Erythroblast (primary cell): ENCODE data around the gene RAB31.

Experiments used
- GATA1 ChIP-seq: IDR thresholded peaks from 2 replicates; pipeline ENCODE4 v1.6.1; 2011; ENCODE audit warnings: low read depth, mild to moderate bottlenecking, control low read depth, low read length, moderate library complexity
- POLR2A ChIP-seq: IDR thresholded peaks from 2 replicates; pipeline ENCODE4 v1.6.1; 2011; ENCODE audit warnings: mild to moderate bottlenecking, low read length

DNA sequence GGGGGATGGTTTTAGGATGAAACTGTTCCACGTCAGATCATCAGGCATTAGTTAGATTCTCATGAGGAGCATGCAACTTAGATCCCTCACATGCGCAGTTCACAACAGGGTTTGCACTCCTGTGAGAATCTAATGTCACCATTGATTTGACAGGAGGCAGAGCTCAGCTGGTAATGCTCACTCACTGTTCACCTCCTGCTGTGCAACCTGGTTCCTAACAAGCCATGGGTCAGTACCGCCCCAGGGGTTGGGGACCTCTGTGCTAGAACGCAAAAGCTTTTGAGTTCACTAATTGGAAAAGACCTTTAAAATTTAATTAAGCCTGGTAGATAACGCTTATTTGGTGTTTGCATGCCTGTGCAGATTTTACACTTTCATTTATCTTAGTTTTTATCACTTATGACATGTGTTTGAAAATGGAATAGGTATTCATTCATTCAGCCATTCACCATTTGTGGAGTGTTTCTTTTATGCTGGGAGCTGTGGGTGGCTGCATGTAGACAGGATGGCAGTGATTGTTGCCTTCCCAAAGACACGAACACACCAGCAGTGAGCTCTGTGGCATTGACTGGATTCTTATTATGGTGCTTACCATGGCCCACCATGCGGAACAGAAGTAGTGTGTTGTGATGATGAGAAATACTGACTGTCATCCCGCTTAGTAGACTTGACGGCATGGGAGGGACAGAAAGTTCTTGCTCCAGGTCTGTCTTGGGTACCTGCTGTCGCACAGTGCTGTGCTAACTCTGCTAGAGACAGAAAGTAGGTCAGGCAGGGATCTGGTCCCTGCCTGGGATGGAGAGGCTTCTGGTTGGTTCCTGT is 6.4 kb downstream of the RAB31 start:
- no peak for TF ChIP-seq POLR2A
- no peak for TF ChIP-seq GATA1
